Adrenal gland (tissue), 12 donors: ENCODE results near the gene FARS2. TPM values are rescaled to one million over a fixed set of nuclear protein-coding genes. Genes with fewer than 3 reads are reported as not detected.

Experiments used
- DNase-seq, 7 donors: peaks; one replicate each; pipeline ENCODE4 v3.0.0-alpha.2; 2019 to 2020
- H3K27ac ChIP-seq, 5 donors: fragments of 200-600 bp; sonication (generic) in 4 of 5; 1 replicate in 3 of 5; 2 replicates in 2 of 5; pipeline versions ENCODE4 v1.5.1 to v1.8.0; 2016 to 2020; ENCODE audit warnings: mild to moderate bottlenecking in 1 of 5
- H3K27me3 ChIP-seq: fragments of 200-600 bp; 2 replicates; pipeline ENCODE4 v1.8.0; 2021
- H3K36me3 ChIP-seq, 2 donors: fragments of 200-600 bp; replicated peaks in 1 of 2; 1 replicate in 1 of 2; 2 replicates in 1 of 2; pipeline versions ENCODE4 v1.5.1 to v1.8.0; 2018 to 2022
- H3K4me1 ChIP-seq, 2 donors: fragments of 200-600 bp; replicated peaks in 1 of 2; 1 replicate in 1 of 2; 2 replicates in 1 of 2; pipeline versions ENCODE4 v1.5.1 to v1.8.0; 2018 to 2021
- H3K4me3 ChIP-seq, 4 donors: fragments of 200-600 bp; sonication (generic) in 3 of 4; one replicate each; pipeline ENCODE4 v1.5.1; 2016 to 2018
- H3K9me3 ChIP-seq, 3 donors: fragments of 200-600 bp; sonication (generic) in 1 of 3; replicated peaks in 1 of 3; 1 replicate in 2 of 3; 2 replicates in 1 of 3; pipeline versions ENCODE4 v1.5.1 to v1.8.0; 2016 to 2021
- POLR2A ChIP-seq, 2 donors: fragments of 450-650 bp; IDR thresholded peaks; one replicate each; pipeline ENCODE4 v1.6.1; 2017; ENCODE audit warnings: antibody characterized with exemption in 2 of 2, mild to moderate bottlenecking in 2 of 2, moderate library complexity in 1 of 2
- WGBS, 4 donors: extraction: QIAGEN DNeasy Blood & Tissue Kit in 2 of 4; methylation state at CpG; one replicate each; pipeline versions ENCODE4 v1.1.5 to v1.1.7; 2013 to 2017; 5-methylcytosine and 5-hydroxymethylcytosine counted together
- intact Hi-C, 2 donors: fragments of 100-400 bp; cut with DNase I; formaldehyde crosslinking; loops; one replicate each; pipeline versions ENCODE4 v1.14.1 to v1.15.0; 2022 to 2023
- polyA plus RNA-seq, 3 donors: library from polyadenylated mRNA; stranded (reverse); fragments of 200-250 nt in 2 of 3; fragments of 350-450 nt in 1 of 3; fragmentation: Illumina TruSeq in 1 of 3; extraction: RNeasy Lipid Tissue Mini Kit (QIAGEN cat#74804) in 1 of 3; gene quantifications; one replicate each; pipeline ENCODE4 v1.2.3, GENCODE V29; 2013 to 2014
- total RNA-seq, 9 donors: library from RNA; depleted of rRNA in 4 of 9; stranded (reverse); fragments of >200 nt in 4 of 9; fragments of 120-200 nt in 1 of 9; fragmentation: NEBNext Ultra II Directional in 1 of 9; extraction: Animal tissue kit (Norgen Biotek cat#: 25700) in 1 of 9; gene quantifications; one replicate each; pipeline versions ENCODE4 v1.1.0 to v1.2.4, GENCODE V29; 2013 to 2023
- TF ChIP-seq, protein P1 (sequence below), 6 experiments: fragments of 450-650 bp in 4 of 6; fragments of 200-600 bp in 2 of 6; sonication (generic) in 1 of 6; IDR thresholded peaks; 1 replicate in 5 of 6; 2 replicates in 1 of 6; pipeline versions ENCODE4 v1.5.1 to v1.8.0; 2016 to 2021; ENCODE audit warnings: antibody characterized with exemption in 6 of 6, mild to moderate bottlenecking in 2 of 6, moderate library complexity in 1 of 6
- donor health status: healthy with polysubstance abuse.
- donor health status: Bipolar disorder and iron deficiency.
- donor health status: DM: yes; HTN: yes; CAD: no.
- donor health status: DM: no; HTN: no; CAD: no.
- donor health status: DM: no; HTN: no; CAD: no.
- donor health status: DM: yes; HTN: yes; CAD: no.

The FARS2 gene
- total and polyA plus RNA-seq, 12 donors, result 7.2 to 55.2 (median 19.8) TPM

GRCh38 chr6:5290500-5290899 lies 29.2 kb downstream of the FARS2 start:
- Histone ChIP-seq H3K27me3 (no peaks in the 10 kb centered on the region), H3K4me3 (no peak overlapping the region), H3K27ac (no peak overlapping the region), H3K4me1 (peaks cover 0 to 7% of the 10 kb centered on the region in 2 donors), H3K36me3 (no peaks in the 10 kb centered on the region), H3K9me3 (no peaks in the 10 kb centered on the region)
- TF ChIP-seq POLR2A (IDR thresholded peaks at IDR 0.05), result no peak
- TF ChIP-seq, protein P1, sequence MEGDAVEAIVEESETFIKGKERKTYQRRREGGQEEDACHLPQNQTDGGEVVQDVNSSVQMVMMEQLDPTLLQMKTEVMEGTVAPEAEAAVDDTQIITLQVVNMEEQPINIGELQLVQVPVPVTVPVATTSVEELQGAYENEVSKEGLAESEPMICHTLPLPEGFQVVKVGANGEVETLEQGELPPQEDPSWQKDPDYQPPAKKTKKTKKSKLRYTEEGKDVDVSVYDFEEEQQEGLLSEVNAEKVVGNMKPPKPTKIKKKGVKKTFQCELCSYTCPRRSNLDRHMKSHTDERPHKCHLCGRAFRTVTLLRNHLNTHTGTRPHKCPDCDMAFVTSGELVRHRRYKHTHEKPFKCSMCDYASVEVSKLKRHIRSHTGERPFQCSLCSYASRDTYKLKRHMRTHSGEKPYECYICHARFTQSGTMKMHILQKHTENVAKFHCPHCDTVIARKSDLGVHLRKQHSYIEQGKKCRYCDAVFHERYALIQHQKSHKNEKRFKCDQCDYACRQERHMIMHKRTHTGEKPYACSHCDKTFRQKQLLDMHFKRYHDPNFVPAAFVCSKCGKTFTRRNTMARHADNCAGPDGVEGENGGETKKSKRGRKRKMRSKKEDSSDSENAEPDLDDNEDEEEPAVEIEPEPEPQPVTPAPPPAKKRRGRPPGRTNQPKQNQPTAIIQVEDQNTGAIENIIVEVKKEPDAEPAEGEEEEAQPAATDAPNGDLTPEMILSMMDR (IDR thresholded peaks at IDR 0.05), result no peak
- DNase-seq, result no peak
- intact Hi-C loops, result no loop called here

- no peaks in the 10 kb centered on the region for H3K27me3 ChIP-seq
- intact Hi-C loops, result no loop called here
- DNase-seq, result no peak
- 42 to 57% (median 50%) methylated on average over 1 of the region's 1 CpG for WGBS, 4 donors
- H3K36me3 ChIP-seq, result no peaks in the 10 kb centered on the region
- H3K4me1 ChIP-seq, result peaks cover 0 to 7% of the 10 kb centered on the region in 2 donors
- no peak overlapping the region for H3K4me3 ChIP-seq
- H3K27ac ChIP-seq, result no peak overlapping the region
- TF ChIP-seq POLR2A (IDR thresholded peaks at IDR 0.05), result no peak
- TF ChIP-seq, protein P1 (IDR thresholded peaks at IDR 0.05), result no peak
- no peaks in the 10 kb centered on the region for H3K9me3 ChIP-seq
Observed at GRCh38 chr6:5292154-5292553, 30.8 kb downstream of the FARS2 start.

- Histone ChIP-seq H3K27me3 (no peaks in the 10 kb centered on the region), H3K27ac (no peak overlapping the region), H3K9me3 (no peaks in the 10 kb centered on the region), H3K36me3 (no peaks in the 10 kb centered on the region), H3K4me3 (no peak overlapping the region), H3K4me1 (no peaks in the 10 kb centered on the region)
- intact Hi-C loops, result no loop called here
- TF ChIP-seq POLR2A (IDR thresholded peaks at IDR 0.05), result no peak
- TF ChIP-seq, protein P1 (IDR thresholded peaks at IDR 0.05), result no peak
- WGBS, 4 donors, result 68 to 80% (median 72%) methylated on average over 2 of the region's 2 CpGs
- no peak for DNase-seq
Observed at GRCh38 chr6:5293692-5294091, 32.4 kb downstream of the FARS2 start.

- Histone ChIP-seq H3K4me3 (no peak overlapping the region), H3K36me3 (no peaks in the 10 kb centered on the region), H3K27me3 (no peaks in the 10 kb centered on the region), H3K27ac (no peak overlapping the region), H3K9me3 (no peaks in the 10 kb centered on the region), H3K4me1 (no peaks in the 10 kb centered on the region)
- no peak for TF ChIP-seq POLR2A (IDR thresholded peaks at IDR 0.05)
- TF ChIP-seq, protein P1 (IDR thresholded peaks at IDR 0.05), result no peak
- no peak for DNase-seq
- WGBS, 4 donors, result 79 to 84% (median 82%) methylated on average over 10 to 11 of the region's 11 CpGs
- intact Hi-C loops, result no loop called here
Observed at GRCh38 chr6:5294392-5295211, 33.3 kb downstream of the FARS2 start.
